HL-60/S4 treated with retinoic acid at 250 ng/mL for 4 days and 3 days (cell line): ENCODE results near the gene SERPINB2.

Source experiments
- in situ Hi-C: fragments of 300-500 bp; cut with MboI; formaldehyde crosslinking; loops from 2 replicates; pipeline ENCODE4 v1.7.0; 2022; ENCODE audit warnings: low sequenced_read_pairs

Gene SERPINB2

GRCh38 chr18:63887424-63887823 is at the start of gene SERPINB2:
Gene SERPINB2, plus strand, starts transcription at chr18:63887705. Its CDS starts 3,740 bp downstream, at chr18:63891445.
- in situ Hi-C loops, result no loop called here

- in situ Hi-C loops, result loop anchor here (25.0 kb wide), 1 partner anchor 331 kb away; no protein-coding TSS in a partner anchor
Measured at GRCh38 chr18:63843008-63843407, 44.5 kb upstream of the SERPINB2 start.

GRCh38 chr18:63844254-63844653 is 43.3 kb upstream of the SERPINB2 start:
- in situ Hi-C loops, result loop anchor here (25.0 kb wide), 1 partner anchor 332 kb away; no protein-coding TSS in a partner anchor

- in situ Hi-C loops, result loop anchor here (25.0 kb wide), 1 partner anchor 336 kb away; no protein-coding TSS in a partner anchor
Measured at GRCh38 chr18:63848159-63848558, 39.3 kb upstream of the SERPINB2 start.

- in situ Hi-C loops, result no loop called here
Measured at GRCh38 chr18:63850020-63850419, 37.5 kb upstream of the SERPINB2 start.

- in situ Hi-C loops, result no loop called here
Measured at GRCh38 chr18:63850636-63851035, 36.9 kb upstream of the SERPINB2 start.

- in situ Hi-C loops, result no loop called here
Measured at GRCh38 chr18:63858456-63858855, 29.0 kb upstream of the SERPINB2 start.

GRCh38 chr18:63859781-63860475 is 27.6 kb upstream of the SERPINB2 start:
- in situ Hi-C loops, result no loop called here

- in situ Hi-C loops, result no loop called here
Measured at GRCh38 chr18:63860531-63860930, 27.0 kb upstream of the SERPINB2 start.

- in situ Hi-C loops, result no loop called here
Measured at GRCh38 chr18:63867368-63868125, 20.0 kb upstream of the SERPINB2 start.

- in situ Hi-C loops, result no loop called here
Measured at GRCh38 chr18:63868546-63868945, 19.0 kb upstream of the SERPINB2 start.

- in situ Hi-C loops, result no loop called here
Measured at GRCh38 chr18:63869374-63869773, 18.1 kb upstream of the SERPINB2 start.

GRCh38 chr18:63869851-63870250 is 17.7 kb upstream of the SERPINB2 start:
- in situ Hi-C loops, result no loop called here

GRCh38 chr18:63871836-63872235 is 15.7 kb upstream of the SERPINB2 start:
- in situ Hi-C loops, result no loop called here

GRCh38 chr18:63872586-63872985 is 14.9 kb upstream of the SERPINB2 start:
- in situ Hi-C loops, result no loop called here

GRCh38 chr18:63878343-63878742 is 9.2 kb upstream of the SERPINB2 start:
- in situ Hi-C loops, result no loop called here

GRCh38 chr18:63878925-63879324 is 8.6 kb upstream of the SERPINB2 start:
- in situ Hi-C loops, result no loop called here

GRCh38 chr18:63879709-63880108 is 7.8 kb upstream of the SERPINB2 start:
- in situ Hi-C loops, result no loop called here

GRCh38 chr18:63881851-63882250 is 5.7 kb upstream of the SERPINB2 start:
- in situ Hi-C loops, result no loop called here

GRCh38 chr18:63882333-63883141 is 5.0 kb upstream of the SERPINB2 start:
- in situ Hi-C loops, result no loop called here

GRCh38 chr18:63883617-63884016 is 3.9 kb upstream of the SERPINB2 start:
- in situ Hi-C loops, result no loop called here
